Germinal center (tissue), 1 donor: ENCODE results near the gene ADAMTS10.
"Not testable (repeated sequence)": the region's sequence is repeated elsewhere in the genome, so short reads cannot be mapped to it uniquely, and the experiment has no call there.

ENCODE experiments used
- DNase-seq: peaks from one replicate; pipeline ENCODE4 v3.0.0; 2012; ENCODE audit warnings: mixed read lengths, low spot score

The ADAMTS10 gene

GRCh38 chr19:8561075-8561764 is 49.3 kb downstream of the ADAMTS10 start:
- no peak for DNase-seq

- no peak for DNase-seq
These were observed 52.2 kb downstream of the ADAMTS10 start for GRCh38 chr19:8558325-8558724.

- no peak for DNase-seq
These were observed 52.8 kb downstream of the ADAMTS10 start for GRCh38 chr19:8557642-8558238.

GRCh38 chr19:8553729-8554128 is 56.8 kb downstream of the ADAMTS10 start:
- not testable (repeated sequence) for DNase-seq

- no peak for DNase-seq
These were observed 57.7 kb downstream of the ADAMTS10 start for GRCh38 chr19:8552810-8553209.

- no peak for DNase-seq
These were observed 60.4 kb downstream of the ADAMTS10 start for GRCh38 chr19:8550070-8550469.

- no peak for DNase-seq
These were observed 64.8 kb downstream of the ADAMTS10 start for GRCh38 chr19:8545743-8546142.

GRCh38 chr19:8544168-8544567 is 66.3 kb downstream of the ADAMTS10 start:
- no peak for DNase-seq

- no peak for DNase-seq
These were observed 70.8 kb downstream of the ADAMTS10 start for GRCh38 chr19:8539621-8540149.

GRCh38 chr19:8537099-8537498 is 73.4 kb downstream of the ADAMTS10 start:
- DNase-seq = no peak

GRCh38 chr19:8536282-8536681 is 74.2 kb downstream of the ADAMTS10 start:
- DNase-seq = no peak

- DNase-seq = no peak
These were observed 78.3 kb downstream of the ADAMTS10 start for GRCh38 chr19:8532225-8532624.

GRCh38 chr19:8531470-8531869 is 79.0 kb downstream of the ADAMTS10 start:
- no peak for DNase-seq
